ENCODE measurements around the gene NFKB1. TPM values are rescaled to one million over a fixed set of nuclear protein-coding genes. Genes with fewer than 3 reads are reported as not detected.

The NFKB1 gene
- total and polyA plus RNA-seq, 9 donors, result 18.6 to 45.0 (median 36.6) TPM

DNA sequence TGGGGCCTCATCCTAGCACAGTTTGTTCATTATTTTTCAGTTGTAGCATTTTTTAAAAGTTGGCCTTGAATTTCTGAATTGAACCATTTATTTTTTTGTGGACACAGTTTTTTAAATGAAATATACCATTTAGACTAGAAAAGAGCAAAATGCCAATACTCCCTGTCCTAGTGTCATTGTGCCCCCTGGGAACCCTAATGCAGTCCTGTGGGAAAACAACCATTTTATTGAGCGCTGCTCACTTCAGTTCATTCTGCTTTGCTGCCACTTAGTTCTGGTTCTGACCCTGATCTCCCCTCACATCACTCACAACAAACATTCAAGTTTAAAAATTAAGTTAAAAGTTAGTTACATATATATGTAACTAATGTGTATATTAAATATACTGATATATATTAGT lies 5.4 kb downstream of the NFKB1 start:
- intact Hi-C loops (cut with DNase I), result no loop called here
- Histone ChIP-seq H3K27ac (no peak overlapping the region), H3K9me3 (no peaks in the 10 kb centered on the region), H3K27me3 (no peaks in the 10 kb centered on the region), H3K4me1 (ENCODE audit: insufficient read depth) (peaks cover 1% of the 10 kb centered on the region), H3K36me3 (no peaks in the 10 kb centered on the region), H3K4me3 (no peak overlapping the region)
- WGBS, 3 donors, result 86 to 87% (median 87%) methylated on average over 1 of the region's 1 CpG
- TF ChIP-seq CTCF (IDR thresholded peaks at IDR 0.05), result no peak
- no peak for TF ChIP-seq POLR2A (IDR thresholded peaks at IDR 0.05)
- TF ChIP-seq EP300 (IDR thresholded peaks at IDR 0.05), result no peak
- no peak for DNase-seq

DNA sequence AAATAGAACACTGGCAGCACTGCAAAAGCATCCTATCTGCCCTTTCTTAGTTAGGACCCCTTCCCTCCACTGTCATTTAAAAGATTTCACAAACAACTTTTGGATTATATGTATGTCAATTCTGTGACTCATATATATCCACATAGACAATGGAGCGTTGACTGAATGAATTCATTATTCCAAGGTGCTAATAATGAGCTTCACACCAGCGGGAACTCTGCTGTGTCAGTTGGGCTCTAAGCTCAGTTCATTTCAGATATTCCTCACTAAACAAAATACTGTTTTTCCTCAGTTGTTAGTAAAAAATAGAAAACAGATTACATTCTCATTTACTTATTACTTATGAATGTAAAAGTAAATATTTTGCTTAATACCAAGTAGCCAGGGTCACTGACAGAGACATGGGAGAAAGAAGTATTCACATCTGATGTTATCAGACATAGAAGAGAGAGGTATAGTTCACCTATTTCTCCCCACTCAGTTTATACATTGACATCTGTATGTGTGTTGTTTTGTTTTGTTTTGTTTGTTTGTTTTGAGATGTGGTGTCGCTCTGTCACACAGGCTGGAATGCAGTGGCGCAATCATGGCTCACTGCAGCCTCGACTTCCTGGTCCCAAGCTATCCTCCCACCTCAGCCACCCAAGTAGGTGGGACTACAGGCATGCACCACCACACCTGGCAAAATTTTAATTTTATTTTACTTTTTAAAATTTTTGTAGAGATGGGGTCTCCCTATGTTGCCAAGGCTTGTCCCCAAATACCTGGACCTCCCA lies 10.9 kb downstream of the NFKB1 start:
- Histone ChIP-seq H3K4me1 (ENCODE audit: insufficient read depth) (no peaks in the 10 kb centered on the region), H3K4me3 (no peak overlapping the region), H3K27ac (no peak overlapping the region)

DNA sequence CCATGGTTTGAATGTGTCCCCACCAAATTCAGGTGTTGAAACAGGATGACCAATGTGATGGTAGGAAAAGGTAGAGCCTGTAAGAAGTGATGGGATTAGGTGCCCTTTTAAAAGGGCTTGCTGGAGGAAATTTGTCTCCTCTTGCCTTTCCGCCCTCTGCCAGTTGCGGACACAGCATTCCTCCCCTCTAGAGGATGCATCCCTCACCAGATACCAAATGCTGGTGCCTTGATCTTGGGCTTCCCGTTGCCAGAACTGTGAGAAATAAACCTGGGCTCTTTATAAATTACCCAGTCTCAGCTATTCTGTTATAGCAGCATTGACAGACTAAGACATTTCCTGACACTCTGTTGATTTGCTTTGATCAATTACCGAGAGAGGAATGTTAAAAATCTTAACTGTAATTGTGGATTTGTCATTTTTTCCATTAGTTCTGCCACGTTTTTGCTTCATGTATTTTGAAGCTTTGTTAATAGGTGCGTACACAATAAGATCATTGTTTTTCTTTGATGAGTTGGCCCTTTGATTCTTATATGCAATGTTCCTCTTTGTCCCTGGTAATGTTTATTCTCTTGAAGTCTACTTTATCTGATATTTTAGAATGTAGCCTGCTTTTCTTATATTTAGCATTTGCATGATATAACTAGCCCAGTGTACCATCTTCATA lies 13.3 kb downstream of the NFKB1 start:
- TF ChIP-seq EP300 (IDR thresholded peaks at IDR 0.05) (no peak), CTCF (IDR thresholded peaks at IDR 0.05) (no peak), POLR2A (IDR thresholded peaks at IDR 0.05) (no peak)
- Histone ChIP-seq H3K4me3 (no peak overlapping the region), H3K9me3 (no peaks in the 10 kb centered on the region), H3K36me3 (no peaks in the 10 kb centered on the region), H3K4me1 (ENCODE audit: insufficient read depth) (peaks cover 5% of the 10 kb centered on the region), H3K27me3 (no peaks in the 10 kb centered on the region), H3K27ac (no peak overlapping the region)
- no peak for DNase-seq
- intact Hi-C loops (cut with DNase I), result no loop called here
- 84 to 90% (median 88%) methylated on average over 6 of the region's 6 CpGs for WGBS, 3 donors

More for the DNA sequence above, 10.9 kb downstream of the NFKB1 start:
- no peaks in the 10 kb centered on the region for H3K27me3 ChIP-seq
- TF ChIP-seq POLR2A (IDR thresholded peaks at IDR 0.05), result no peak
- no peak for TF ChIP-seq EP300 (IDR thresholded peaks at IDR 0.05)
- TF ChIP-seq CTCF (IDR thresholded peaks at IDR 0.05), result no peak
- no peaks in the 10 kb centered on the region for H3K36me3 ChIP-seq
- DNase-seq, result no peak
- intact Hi-C loops (cut with DNase I), result no loop called here
- H3K9me3 ChIP-seq, result no peaks in the 10 kb centered on the region
- WGBS, 3 donors, result 86 to 92% (median 88%) methylated on average over 5 of the region's 5 CpGs

DNA sequence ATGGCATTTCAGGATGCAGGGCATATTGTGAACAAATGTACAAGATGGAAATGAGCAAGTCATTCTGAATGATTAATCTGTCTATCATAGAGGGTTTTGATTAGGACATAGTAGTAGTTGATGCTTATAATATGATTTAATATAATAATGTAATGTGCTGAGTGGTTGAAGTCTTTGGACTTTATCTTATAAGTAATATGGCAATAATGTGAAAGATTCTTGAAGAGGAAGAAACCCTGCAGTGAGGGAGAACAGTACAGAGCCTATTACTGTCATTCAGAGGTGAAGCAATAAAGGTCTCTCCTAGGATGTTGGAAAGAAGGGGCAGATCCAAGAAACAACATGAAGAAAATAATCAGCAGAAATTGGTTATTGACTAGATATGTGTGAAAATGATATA lies 16.6 kb downstream of the NFKB1 start:
- no peaks in the 10 kb centered on the region for H3K36me3 ChIP-seq
- no peak for DNase-seq
- intact Hi-C loops (cut with DNase I), result no loop called here
- no peak for TF ChIP-seq EP300 (IDR thresholded peaks at IDR 0.05)
- H3K27ac ChIP-seq, result no peak overlapping the region
- H3K9me3 ChIP-seq, result no peaks in the 10 kb centered on the region
- H3K27me3 ChIP-seq, result no peaks in the 10 kb centered on the region
- no peak overlapping the region for H3K4me3 ChIP-seq
- H3K4me1 ChIP-seq (ENCODE audit: insufficient read depth), result peaks cover 8% of the 10 kb centered on the region

DNA sequence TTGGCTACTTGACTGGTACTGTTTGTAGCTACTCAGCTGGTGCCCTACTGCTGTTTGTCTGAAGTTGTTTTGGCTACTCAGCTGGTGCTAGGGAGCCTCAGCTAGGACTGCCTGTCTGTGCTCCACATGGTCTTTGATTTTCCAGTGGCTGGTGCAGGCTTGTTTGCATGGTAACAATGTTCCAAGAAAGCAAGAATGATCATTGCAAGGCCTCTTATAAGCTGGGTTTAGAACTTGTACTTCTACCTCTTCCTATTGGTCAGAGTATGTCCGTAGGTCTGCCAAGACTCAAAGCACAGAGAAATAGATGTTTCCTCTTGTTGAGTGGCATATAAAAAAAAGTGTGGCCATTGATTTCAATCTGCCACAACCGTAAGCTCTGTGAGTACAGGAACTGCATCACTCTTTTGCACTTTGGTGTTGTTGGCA lies 17.6 kb downstream of the NFKB1 start:
- no peaks in the 10 kb centered on the region for H3K27me3 ChIP-seq
- H3K27ac ChIP-seq, result no peak overlapping the region
- H3K4me3 ChIP-seq, result no peak overlapping the region
- no peak for DNase-seq
- intact Hi-C loops (cut with DNase I), result no loop called here
- H3K9me3 ChIP-seq, result no peaks in the 10 kb centered on the region
- 74 to 88% (median 86%) methylated on average over 2 of the region's 2 CpGs for WGBS, 3 donors
- TF ChIP-seq EP300 (IDR thresholded peaks at IDR 0.05), result no peak
- no peak for TF ChIP-seq POLR2A (IDR thresholded peaks at IDR 0.05)
- TF ChIP-seq CTCF (IDR thresholded peaks at IDR 0.05), result no peak
- peaks cover 8% of the 10 kb centered on the region for H3K4me1 ChIP-seq (ENCODE audit: insufficient read depth)
- no peaks in the 10 kb centered on the region for H3K36me3 ChIP-seq
